ENCODE data around the gene ATXN7L2.

The ATXN7L2 gene

GRCh38 chr1:109482242-109482641 is 1.5 kb upstream of the ATXN7L2 start:
- H3K27me3 ChIP-seq (replicated peaks; ENCODE audit: insufficient read depth, low read length), result no peaks in the 10 kb centered on the region; the same call in 1 of the 2 replicates
- H3K36me3 ChIP-seq (replicated peaks; ENCODE audit: insufficient read depth, low read length), result no peaks in the 10 kb centered on the region
- H3K4me2 ChIP-seq (ENCODE audit: low read depth, low read length), result no peak overlapping the region
- no peaks in the 10 kb centered on the region for H4K20me1 ChIP-seq (ENCODE audit: insufficient read depth, low read length)
- H3K4me1 ChIP-seq (ENCODE audit: low read length), result no peaks in the 10 kb centered on the region
- no peak overlapping the region for H3K9ac ChIP-seq (ENCODE audit: low read length)
- no peak overlapping the region for H3K4me3 ChIP-seq (ENCODE audit: low read length)
- no peak for TF ChIP-seq EZH2 (optimal IDR thresholded peaks at IDR 0.05; ENCODE audit: low read depth, low read length)
- no peak for TF ChIP-seq CTCF (IDR thresholded peaks at IDR 0.05; ENCODE audit: low read length)
- no peak for TF ChIP-seq EZH2phosphoT487 (IDR thresholded peaks at IDR 0.05; ENCODE audit: low read length)
- H3F3A ChIP-seq (ENCODE audit: insufficient read depth, low read length), result no peaks in the 10 kb centered on the region
- H2AFZ ChIP-seq (ENCODE audit: low read length), result no peak overlapping the region
- DNase-seq, result no peak
- H3K9me2 ChIP-seq (replicated peaks; ENCODE audit: insufficient read depth, low read length), result no peaks in the 10 kb centered on the region
- H3K27ac ChIP-seq (ENCODE audit: low read length), result no peak overlapping the region
- no peaks in the 10 kb centered on the region for H3K9me3 ChIP-seq (replicated peaks; ENCODE audit: insufficient read depth, low read length)
- 0 out of 2 replicates have a peak, but pooled peaks cover 4% of the 10 kb centered on the region for H3K79me2 ChIP-seq (ENCODE audit: low read length)

GRCh38 chr1:109482791-109483671 is 674 bp upstream of the ATXN7L2 start:
- no peaks in the 10 kb centered on the region for H3K36me3 ChIP-seq (replicated peaks; ENCODE audit: insufficient read depth, low read length)
- H3K4me1 ChIP-seq (ENCODE audit: low read length), result no peaks in the 10 kb centered on the region
- H3K27me3 ChIP-seq (replicated peaks; ENCODE audit: insufficient read depth, low read length), result no peaks in the 10 kb centered on the region; the same call in 1 of the 2 replicates
- H4K20me1 ChIP-seq (ENCODE audit: insufficient read depth, low read length), result no peaks in the 10 kb centered on the region
- H3K9ac ChIP-seq (ENCODE audit: low read length), result no peak overlapping the region
- no peak for DNase-seq
- TF ChIP-seq CTCF (IDR thresholded peaks at IDR 0.05; ENCODE audit: low read length), result no peak
- TF ChIP-seq EZH2phosphoT487 (IDR thresholded peaks at IDR 0.05; ENCODE audit: low read length), result no peak
- no peak for TF ChIP-seq EZH2 (optimal IDR thresholded peaks at IDR 0.05; ENCODE audit: low read depth, low read length)
- peak overlapping the region; percentile 60 for H3K4me3 ChIP-seq (ENCODE audit: low read length)
- no peak overlapping the region for H3K27ac ChIP-seq (ENCODE audit: low read length)
- H3K9me3 ChIP-seq (replicated peaks; ENCODE audit: insufficient read depth, low read length), result no peaks in the 10 kb centered on the region
- H3F3A ChIP-seq (ENCODE audit: insufficient read depth, low read length), result no peaks in the 10 kb centered on the region
- H3K79me2 ChIP-seq (ENCODE audit: low read length), result 0 out of 2 replicates have a peak, but pooled peaks cover 4% of the 10 kb centered on the region
- no peaks in the 10 kb centered on the region for H3K9me2 ChIP-seq (replicated peaks; ENCODE audit: insufficient read depth, low read length)
- peak overlapping the region; percentile 77 for H2AFZ ChIP-seq (ENCODE audit: low read length)
- H3K4me2 ChIP-seq (ENCODE audit: low read depth, low read length), result peak overlapping the region; percentile 90

- H3K9ac ChIP-seq (ENCODE audit: low read length), result peak overlapping the region; percentile 74; the same call in 1 of the 2 replicates
- no peak overlapping the region for H3K27ac ChIP-seq (ENCODE audit: low read length)
These were observed 842 bp downstream of the ATXN7L2 start for GRCh38 chr1:109484519-109484975.

More at GRCh38 chr1:109484519-109484975, 842 bp downstream of the ATXN7L2 start:
- no peaks in the 10 kb centered on the region for H3K36me3 ChIP-seq (replicated peaks; ENCODE audit: insufficient read depth, low read length)
- H3K9me2 ChIP-seq (replicated peaks; ENCODE audit: insufficient read depth, low read length), result no peaks in the 10 kb centered on the region
- H3K4me2 ChIP-seq (ENCODE audit: low read depth, low read length), result peak overlapping the region; percentile 82
- H3K4me3 ChIP-seq (ENCODE audit: low read length), result peak overlapping the region; percentile 74
- no peak for DNase-seq
- H3K9me3 ChIP-seq (replicated peaks; ENCODE audit: insufficient read depth, low read length), result no peaks in the 10 kb centered on the region
- no peaks in the 10 kb centered on the region; the same call in 1 of the 2 replicates for H3K27me3 ChIP-seq (replicated peaks; ENCODE audit: insufficient read depth, low read length)
- peak overlapping the region; percentile 75 for H2AFZ ChIP-seq (ENCODE audit: low read length)
- TF ChIP-seq CTCF (IDR thresholded peaks at IDR 0.05; ENCODE audit: low read length), result no peak
- no peak for TF ChIP-seq EZH2 (optimal IDR thresholded peaks at IDR 0.05; ENCODE audit: low read depth, low read length)
- TF ChIP-seq EZH2phosphoT487 (IDR thresholded peaks at IDR 0.05; ENCODE audit: low read length), result no peak
- H3K79me2 ChIP-seq (ENCODE audit: low read length), result 0 out of 2 replicates have a peak, but pooled peaks cover 4% of the 10 kb centered on the region
- no peaks in the 10 kb centered on the region for H4K20me1 ChIP-seq (ENCODE audit: insufficient read depth, low read length)
- H3F3A ChIP-seq (ENCODE audit: insufficient read depth, low read length), result no peaks in the 10 kb centered on the region
- H3K4me1 ChIP-seq (ENCODE audit: low read length), result no peaks in the 10 kb centered on the region

All from MM.1S (cell line).